ENCODE results near the gene PARN. TPM values are rescaled to one million over a fixed set of nuclear protein-coding genes. Genes with fewer than 3 reads are reported as not detected.

The PARN gene
- polyA plus RNA-seq, 1 experiment = 18.5 TPM

DNA sequence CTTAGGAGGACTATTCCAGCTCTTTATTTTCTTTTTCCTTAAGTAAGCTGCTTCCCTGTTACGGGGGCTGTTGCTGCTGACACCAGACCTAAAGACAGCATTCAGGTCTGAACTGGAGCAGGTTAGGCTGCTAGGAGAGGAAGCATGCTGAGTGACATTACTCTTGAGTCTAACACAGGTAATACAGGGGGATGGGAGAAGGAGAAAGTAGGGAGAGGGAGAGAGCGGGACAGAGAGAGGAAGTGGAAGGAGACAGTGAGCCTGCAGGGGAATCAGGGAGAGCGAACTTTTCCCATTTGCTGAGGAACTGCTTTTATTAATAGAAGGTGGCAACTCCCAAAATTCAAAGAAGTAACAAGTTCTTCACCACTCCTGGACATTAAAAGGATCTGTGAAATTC lies 130.9 kb downstream of the PARN start:
- TF ChIP-seq CTCF (IDR thresholded peaks at IDR 0.05; ENCODE audit: insufficient read depth, low read depth, low read length) = no peak
- no peak for DNase-seq (ENCODE audit: low read depth)
- Histone ChIP-seq H3K27me3 (ENCODE audit: control insufficient read depth, insufficient read depth, low read length) (no peaks in the 10 kb centered on the region), H3K4me3 (ENCODE audit: low read depth, low read length) (no peak overlapping the region), H3K36me3 (ENCODE audit: control insufficient read depth, insufficient read depth, low read length) (no peaks in the 10 kb centered on the region)
- POLR2A ChIA-PET = no interaction called here
- CTCF ChIA-PET = interaction anchor here (0.7 kb wide), 2 partner anchors 122 to 579 kb away, joined by 3 read pairs; partner anchors contain the start of gene ERCC4

DNA sequence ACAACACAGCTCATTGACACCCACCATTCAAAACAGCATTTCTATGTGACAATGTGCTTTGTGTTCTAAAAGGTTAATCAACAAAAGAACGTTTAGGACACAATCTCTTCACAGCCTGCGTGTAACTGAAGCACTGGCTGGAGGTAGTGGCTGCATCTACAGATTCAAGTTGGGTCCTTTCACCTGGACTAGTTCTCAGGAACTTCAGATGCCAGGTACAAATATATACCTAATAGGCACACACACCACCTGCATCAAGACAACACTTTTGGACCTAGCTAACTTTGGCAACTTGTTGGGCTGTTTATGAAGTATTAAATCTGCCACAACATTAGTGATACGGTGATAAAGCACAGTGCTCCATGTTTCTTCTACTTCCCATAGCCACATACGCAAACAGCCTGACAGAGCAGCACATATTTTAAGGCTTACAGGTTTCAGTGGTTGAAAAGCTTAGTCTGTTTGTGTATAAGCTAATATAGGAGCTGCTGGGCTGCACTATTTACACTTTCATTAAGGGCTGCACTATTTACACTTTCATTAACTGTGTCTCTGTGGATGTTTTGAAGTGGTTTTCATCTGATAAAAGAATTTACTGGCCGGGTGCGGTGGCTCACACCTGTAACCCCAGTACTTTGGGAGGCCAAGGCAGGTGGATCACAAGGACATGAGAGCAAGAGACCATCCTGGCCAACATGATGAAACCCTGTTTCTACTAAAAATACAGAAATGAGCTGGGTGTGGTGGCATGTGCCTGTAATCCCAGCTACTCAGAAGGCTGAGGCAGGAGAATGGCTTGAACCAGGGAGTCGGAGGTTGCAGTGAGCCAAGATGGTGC lies 132.6 kb downstream of the PARN start:
- POLR2A ChIA-PET = no interaction called here
- Histone ChIP-seq H3K4me3 (ENCODE audit: low read depth, low read length) (no peak overlapping the region), H3K36me3 (ENCODE audit: control insufficient read depth, insufficient read depth, low read length) (no peaks in the 10 kb centered on the region), H3K27me3 (ENCODE audit: control insufficient read depth, insufficient read depth, low read length) (no peaks in the 10 kb centered on the region)
- no peak for TF ChIP-seq CTCF (IDR thresholded peaks at IDR 0.05; ENCODE audit: insufficient read depth, low read depth, low read length)
- CTCF ChIA-PET = no interaction called here
- no peak for DNase-seq (ENCODE audit: low read depth)

DNA sequence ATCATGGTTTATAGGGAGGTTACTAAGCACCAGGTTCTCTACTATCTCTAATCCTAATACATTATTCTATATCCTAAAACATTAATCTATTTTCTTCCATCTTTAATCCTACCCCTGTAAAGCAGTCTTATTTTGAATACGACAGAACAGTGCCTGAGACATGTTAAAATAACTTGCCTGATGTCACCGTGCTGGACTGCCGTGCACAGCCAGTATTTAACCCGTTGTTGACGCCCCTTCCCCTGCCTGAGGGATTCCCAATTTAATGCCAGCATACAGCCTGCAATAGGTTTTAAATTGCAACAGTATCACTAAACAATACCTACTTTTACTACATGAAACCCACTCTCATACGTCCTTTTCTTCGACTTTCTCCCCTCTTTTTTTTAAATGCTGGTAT lies 133.3 kb downstream of the PARN start:
- no peak for DNase-seq (ENCODE audit: low read depth)
- Histone ChIP-seq H3K36me3 (ENCODE audit: control insufficient read depth, insufficient read depth, low read length) (no peaks in the 10 kb centered on the region), H3K4me3 (ENCODE audit: low read depth, low read length) (no peak overlapping the region), H3K27me3 (ENCODE audit: control insufficient read depth, insufficient read depth, low read length) (no peaks in the 10 kb centered on the region)
- POLR2A ChIA-PET = interaction anchor here (1.1 kb wide), 1 partner anchor 14 kb away, joined by 3 read pairs; no protein-coding TSS in a partner anchor
- TF ChIP-seq CTCF (IDR thresholded peaks at IDR 0.05; ENCODE audit: insufficient read depth, low read depth, low read length) = no peak
- CTCF ChIA-PET = no interaction called here

DNA sequence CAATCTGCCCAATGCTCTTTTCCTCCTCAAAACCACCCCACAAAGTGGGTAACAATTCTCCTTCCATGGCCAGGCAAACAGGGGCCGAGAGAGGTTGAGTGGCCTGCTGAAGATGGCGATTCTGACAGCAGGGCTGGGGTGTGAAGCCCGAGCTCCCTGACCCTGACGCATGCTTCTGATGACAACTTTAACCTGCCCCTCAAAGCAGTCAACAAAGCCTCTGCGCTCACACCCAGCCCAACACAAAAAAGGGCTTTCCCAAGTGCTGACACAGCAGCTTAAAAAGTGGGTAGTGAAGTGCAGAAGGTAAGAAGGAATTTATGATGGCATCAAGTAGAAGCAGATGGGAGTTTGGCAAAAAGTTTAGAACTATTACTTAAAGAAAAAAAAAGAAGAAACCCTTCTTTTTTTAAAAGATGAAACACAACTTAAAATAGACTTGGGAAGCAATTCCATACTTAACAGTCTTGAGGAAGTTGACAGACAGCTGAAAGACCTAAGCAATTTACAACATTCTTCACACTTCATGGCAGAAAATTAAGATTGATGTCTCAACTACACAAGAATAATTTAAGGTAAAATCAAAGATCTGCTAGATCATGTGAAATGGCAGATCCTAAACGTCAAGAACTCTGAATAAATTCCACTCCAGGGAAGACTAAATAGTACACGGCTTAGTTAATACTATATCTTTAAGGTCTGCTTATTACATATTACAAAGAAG lies 133.9 kb downstream of the PARN start:
- POLR2A ChIA-PET = interaction anchor here (1.1 kb wide), 1 partner anchor 15 kb away, joined by 3 read pairs; no protein-coding TSS in a partner anchor
- no peak for TF ChIP-seq CTCF (IDR thresholded peaks at IDR 0.05; ENCODE audit: insufficient read depth, low read depth, low read length)
- Histone ChIP-seq H3K4me3 (ENCODE audit: low read depth, low read length) (no peak overlapping the region), H3K36me3 (ENCODE audit: control insufficient read depth, insufficient read depth, low read length) (no peaks in the 10 kb centered on the region), H3K27me3 (ENCODE audit: control insufficient read depth, insufficient read depth, low read length) (no peaks in the 10 kb centered on the region)
- CTCF ChIA-PET = no interaction called here
- no peak for DNase-seq (ENCODE audit: low read depth)
